Measurements from ENCODE around the gene CNFN.
A peak's percentile ranks its signal among the peaks of the same experiment; 100 is the strongest.

Gene CNFN

GRCh38 chr19:42400404-42400803, 10.3 kb upstream of the CNFN start:
- TF ChIP-seq MAX (IDR thresholded peaks at IDR 0.05) (no peak), USF1 (IDR thresholded peaks at IDR 0.05) (no peak), EGR1 (IDR thresholded peaks at IDR 0.05) (no peak), RAD21 (IDR thresholded peaks at IDR 0.05; ENCODE audit: low read depth) (no peak), ZBTB7A (IDR thresholded peaks at IDR 0.05; ENCODE audit: low read depth) (no peak), CREB1 (IDR thresholded peaks at IDR 0.05; ENCODE audit: low read depth) (no peak), CEBPB (IDR thresholded peaks at IDR 0.05) (no peak), FOXM1 (IDR thresholded peaks at IDR 0.05; ENCODE audit: borderline replicate concordance, low read depth) (no peak)

- no peak for TF ChIP-seq CEBPB (IDR thresholded peaks at IDR 0.05)
- peak; percentile 21; the same call in 1 of the 2 replicates for TF ChIP-seq MAX (IDR thresholded peaks at IDR 0.05)
- TF ChIP-seq TEAD4 (IDR thresholded peaks at IDR 0.05), result no peak
Measured at GRCh38 chr19:42397263-42398166, 7.4 kb upstream of the CNFN start.

- TF ChIP-seq MAX (IDR thresholded peaks at IDR 0.05), result peak; percentile 88
- TF ChIP-seq TEAD4 (IDR thresholded peaks at IDR 0.05), result no peak; the same call in 1 of the 2 replicates
- TF ChIP-seq EGR1 (IDR thresholded peaks at IDR 0.05), result no peak
- TF ChIP-seq FOXM1 (IDR thresholded peaks at IDR 0.05; ENCODE audit: borderline replicate concordance, low read depth), result no peak
- no peak for TF ChIP-seq CEBPB (IDR thresholded peaks at IDR 0.05)
- TF ChIP-seq TAF1 (IDR thresholded peaks at IDR 0.05; ENCODE audit: low read depth), result peak; percentile 44
- TF ChIP-seq TCF12 (IDR thresholded peaks at IDR 0.05; ENCODE audit: low read depth), result no peak
- no peak for TF ChIP-seq REST (IDR thresholded peaks at IDR 0.05; ENCODE audit: low read depth)
- peak; percentile 15; the same call in 1 of the 2 replicates for TF ChIP-seq NFIC (IDR thresholded peaks at IDR 0.05)
- no peak for TF ChIP-seq YY1 (IDR thresholded peaks at IDR 0.05; ENCODE audit: low read depth)
- TF ChIP-seq USF1 (IDR thresholded peaks at IDR 0.05), result no peak
- no peak for TF ChIP-seq EP300 (IDR thresholded peaks at IDR 0.05; ENCODE audit: borderline replicate concordance)
- peak; percentile 59; the same call in 1 of the 2 replicates for TF ChIP-seq ZBTB7A (IDR thresholded peaks at IDR 0.05; ENCODE audit: low read depth)
- peak; percentile 81 for TF ChIP-seq CREB1 (IDR thresholded peaks at IDR 0.05; ENCODE audit: low read depth)
- TF ChIP-seq RAD21 (IDR thresholded peaks at IDR 0.05; ENCODE audit: low read depth), result no peak
Measured at GRCh38 chr19:42396381-42397262, 6.5 kb upstream of the CNFN start.

GRCh38 chr19:42394751-42395150, 4.7 kb upstream of the CNFN start:
- TF ChIP-seq NFIC (IDR thresholded peaks at IDR 0.05) (no peak), EGR1 (IDR thresholded peaks at IDR 0.05) (no peak), MAX (IDR thresholded peaks at IDR 0.05) (no peak), USF1 (IDR thresholded peaks at IDR 0.05) (no peak), TCF12 (IDR thresholded peaks at IDR 0.05; ENCODE audit: low read depth) (no peak), CREB1 (IDR thresholded peaks at IDR 0.05; ENCODE audit: low read depth) (no peak), RAD21 (IDR thresholded peaks at IDR 0.05; ENCODE audit: low read depth) (no peak), FOXM1 (IDR thresholded peaks at IDR 0.05; ENCODE audit: borderline replicate concordance, low read depth) (no peak), EP300 (IDR thresholded peaks at IDR 0.05; ENCODE audit: borderline replicate concordance) (no peak), TEAD4 (IDR thresholded peaks at IDR 0.05) (no peak), ZBTB7A (IDR thresholded peaks at IDR 0.05; ENCODE audit: low read depth) (no peak), TAF1 (IDR thresholded peaks at IDR 0.05; ENCODE audit: low read depth) (no peak), YY1 (IDR thresholded peaks at IDR 0.05; ENCODE audit: low read depth) (no peak), CEBPB (IDR thresholded peaks at IDR 0.05) (no peak), REST (IDR thresholded peaks at IDR 0.05; ENCODE audit: low read depth) (no peak)
